Measurements from ENCODE around the gene S100A2. TPM values are rescaled to one million over a fixed set of nuclear protein-coding genes. Genes with fewer than 3 reads are reported as not detected.

S100A2 gene
- 24.8 and 25.6 TPM in 2 replicates for total RNA-seq

DNA sequence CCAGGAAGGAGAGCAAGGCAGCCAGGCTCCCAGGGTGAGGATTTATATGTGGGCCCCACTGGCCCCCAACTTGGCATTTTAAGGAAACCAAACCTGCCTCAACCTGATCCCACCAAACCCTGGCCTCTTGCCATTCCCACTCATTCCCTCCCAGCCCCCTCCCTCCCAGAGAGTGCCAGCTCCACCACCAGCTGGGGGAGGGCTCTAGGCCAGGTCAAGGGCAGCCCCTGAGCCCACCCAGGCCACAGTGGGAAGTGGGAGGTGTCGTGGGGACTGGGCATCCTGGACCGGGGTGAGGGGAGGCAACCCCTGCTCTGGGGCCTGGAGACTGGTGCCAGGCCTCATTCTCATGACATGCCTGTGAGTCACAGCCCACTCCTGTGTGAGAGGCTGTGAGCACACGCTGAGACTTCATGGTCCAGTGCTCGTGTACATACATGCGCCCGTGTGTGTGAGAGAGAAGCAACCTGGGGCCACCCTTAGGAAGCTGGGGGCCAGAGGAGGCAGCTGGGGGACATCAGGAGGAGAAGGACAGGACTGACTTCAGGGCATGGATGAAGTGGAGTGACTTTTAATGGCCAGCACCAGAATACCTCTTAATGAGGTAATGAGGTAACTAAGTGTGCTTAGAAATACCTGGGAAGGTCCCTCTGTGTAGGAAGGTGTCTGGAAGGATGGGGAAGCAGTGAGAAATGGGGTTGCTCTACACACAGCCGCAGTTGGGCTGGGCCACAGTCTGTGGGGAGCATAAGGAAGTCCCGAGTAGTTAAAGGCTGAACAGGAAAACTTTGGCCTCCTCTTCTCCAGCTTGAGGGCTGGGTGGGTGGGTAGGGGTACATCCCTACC is at the start of gene S100A2:
Gene S100A2, minus strand, starts transcription at position 316 of the 846 bp plus-strand sequence. CDS start 1,967 bp downstream, outside the sequence.
- DNase-seq (ENCODE audit: low read depth), result peak; percentile 88
- peak within 1 kb of the TSS; percentile 36 for H3K4me3 ChIP-seq (ENCODE audit: low read depth, low read length)
- TF ChIP-seq, protein P1, sequence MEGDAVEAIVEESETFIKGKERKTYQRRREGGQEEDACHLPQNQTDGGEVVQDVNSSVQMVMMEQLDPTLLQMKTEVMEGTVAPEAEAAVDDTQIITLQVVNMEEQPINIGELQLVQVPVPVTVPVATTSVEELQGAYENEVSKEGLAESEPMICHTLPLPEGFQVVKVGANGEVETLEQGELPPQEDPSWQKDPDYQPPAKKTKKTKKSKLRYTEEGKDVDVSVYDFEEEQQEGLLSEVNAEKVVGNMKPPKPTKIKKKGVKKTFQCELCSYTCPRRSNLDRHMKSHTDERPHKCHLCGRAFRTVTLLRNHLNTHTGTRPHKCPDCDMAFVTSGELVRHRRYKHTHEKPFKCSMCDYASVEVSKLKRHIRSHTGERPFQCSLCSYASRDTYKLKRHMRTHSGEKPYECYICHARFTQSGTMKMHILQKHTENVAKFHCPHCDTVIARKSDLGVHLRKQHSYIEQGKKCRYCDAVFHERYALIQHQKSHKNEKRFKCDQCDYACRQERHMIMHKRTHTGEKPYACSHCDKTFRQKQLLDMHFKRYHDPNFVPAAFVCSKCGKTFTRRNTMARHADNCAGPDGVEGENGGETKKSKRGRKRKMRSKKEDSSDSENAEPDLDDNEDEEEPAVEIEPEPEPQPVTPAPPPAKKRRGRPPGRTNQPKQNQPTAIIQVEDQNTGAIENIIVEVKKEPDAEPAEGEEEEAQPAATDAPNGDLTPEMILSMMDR (conservative IDR thresholded peaks at IDR 0.05; ENCODE audit: low read depth, low read length), result no peak

DNA sequence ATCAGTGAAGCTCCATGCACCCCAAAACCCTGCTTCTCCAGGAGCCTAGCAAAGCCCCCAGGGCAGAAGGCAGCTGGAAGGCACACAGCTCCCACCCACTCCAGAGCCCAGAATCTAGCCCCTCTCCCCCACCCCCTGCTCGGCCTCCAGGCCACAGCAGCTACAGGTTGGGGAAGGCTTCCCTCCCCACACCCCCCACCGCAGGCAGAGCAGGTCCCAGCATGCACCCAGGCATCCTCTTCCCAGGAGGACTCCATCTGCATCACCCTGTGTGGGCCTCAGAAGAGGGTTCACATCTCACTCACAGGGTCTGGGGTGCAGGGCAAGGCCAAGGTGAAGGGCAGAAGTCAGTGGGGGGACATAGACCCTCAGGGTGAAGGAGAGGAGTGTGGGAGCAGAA is 49.8 kb upstream of the S100A2 start:
- DNase-seq (ENCODE audit: low read depth), result no peak
- no peak overlapping the region for H3K4me3 ChIP-seq (ENCODE audit: low read depth, low read length)

DNA sequence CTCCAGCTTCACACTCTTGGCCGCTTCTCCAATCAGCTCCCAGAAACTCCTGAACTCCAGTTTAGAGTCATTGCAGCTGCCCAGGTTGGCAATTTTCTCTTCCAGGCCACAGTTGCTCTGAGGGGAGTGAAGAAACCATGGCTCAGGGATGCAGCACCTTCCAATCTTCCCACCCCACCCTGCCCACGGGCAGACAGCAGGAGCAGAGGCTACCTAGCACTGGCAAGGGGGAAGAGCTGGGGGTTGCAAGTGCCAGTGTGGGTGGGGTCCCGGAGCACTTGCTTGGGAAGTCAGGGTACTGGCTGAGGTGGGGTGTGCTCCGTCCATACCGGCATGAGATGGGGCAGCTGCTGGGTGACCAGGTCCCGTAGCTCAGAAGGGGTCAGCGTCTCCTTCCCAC is 49.3 kb upstream of the S100A2 start:
- no peak for DNase-seq (ENCODE audit: low read depth)
- no peak overlapping the region for H3K4me3 ChIP-seq (ENCODE audit: low read depth, low read length)
- TF ChIP-seq, protein P1 (conservative IDR thresholded peaks at IDR 0.05; ENCODE audit: low read depth, low read length), result no peak

More for the DNA sequence above, 49.8 kb upstream of the S100A2 start:
- TF ChIP-seq, protein P1 (conservative IDR thresholded peaks at IDR 0.05; ENCODE audit: low read depth, low read length), result no peak

DNA sequence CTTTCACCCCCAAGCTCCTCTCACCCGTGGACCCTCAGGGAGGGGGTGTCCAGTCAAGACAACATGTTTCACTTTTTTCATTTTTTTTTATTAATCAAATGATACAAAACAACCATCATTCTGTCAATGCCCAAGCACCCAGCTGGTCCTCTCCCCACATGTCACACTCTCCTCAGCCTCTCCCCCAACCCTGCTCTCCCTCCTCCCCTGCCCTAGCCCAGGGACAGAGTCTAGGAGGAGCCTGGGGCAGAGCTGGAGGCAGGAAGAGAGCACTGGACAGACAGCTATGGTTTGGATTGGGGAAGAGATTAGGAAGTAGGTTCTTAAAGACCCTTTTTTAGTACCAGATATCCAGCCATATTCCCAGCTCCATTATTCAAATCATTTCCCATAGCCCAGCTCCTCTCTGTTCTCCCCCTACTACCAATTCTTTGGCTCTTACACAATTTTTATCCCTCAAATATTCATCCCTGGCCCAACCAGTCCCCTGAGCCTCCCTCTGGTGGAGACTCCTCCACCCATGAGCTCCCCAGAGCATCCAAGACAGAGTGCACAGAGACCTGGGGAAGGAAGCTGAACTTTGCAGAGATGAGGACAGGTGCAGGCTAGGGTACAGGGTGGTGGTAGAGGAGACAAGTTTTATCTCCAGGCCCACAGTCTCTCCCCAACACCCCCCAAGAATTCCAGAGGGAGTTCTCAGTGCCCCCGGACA is 48.7 kb upstream of the S100A2 start:
- TF ChIP-seq, protein P1 (conservative IDR thresholded peaks at IDR 0.05; ENCODE audit: low read depth, low read length), result peak; percentile 23
- H3K4me3 ChIP-seq (ENCODE audit: low read depth, low read length), result no peak overlapping the region
- no peak for DNase-seq (ENCODE audit: low read depth)

DNA sequence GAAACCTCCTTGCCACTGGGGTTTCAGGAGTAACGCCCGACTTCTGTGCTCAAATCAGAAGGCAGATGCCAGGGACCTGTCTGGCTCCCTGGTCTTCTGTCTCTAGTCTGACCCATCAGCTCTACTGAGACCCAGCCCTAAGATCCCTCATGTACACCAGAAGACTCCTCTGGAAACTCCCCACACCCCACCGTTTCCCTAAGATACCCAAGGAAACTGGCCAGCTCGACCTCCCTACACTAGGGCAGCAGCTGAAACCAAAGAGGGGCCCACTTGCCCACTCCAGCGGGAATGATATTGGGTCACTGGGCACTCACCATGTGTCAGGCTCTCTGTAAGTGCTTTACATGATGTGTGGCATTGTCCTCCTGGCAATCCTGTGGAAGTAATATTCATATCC is 47.8 kb upstream of the S100A2 start:
- no peak for DNase-seq (ENCODE audit: low read depth)
- H3K4me3 ChIP-seq (ENCODE audit: low read depth, low read length), result peak overlapping the region; percentile 99
- TF ChIP-seq, protein P1 (conservative IDR thresholded peaks at IDR 0.05; ENCODE audit: low read depth, low read length), result no peak

DNA sequence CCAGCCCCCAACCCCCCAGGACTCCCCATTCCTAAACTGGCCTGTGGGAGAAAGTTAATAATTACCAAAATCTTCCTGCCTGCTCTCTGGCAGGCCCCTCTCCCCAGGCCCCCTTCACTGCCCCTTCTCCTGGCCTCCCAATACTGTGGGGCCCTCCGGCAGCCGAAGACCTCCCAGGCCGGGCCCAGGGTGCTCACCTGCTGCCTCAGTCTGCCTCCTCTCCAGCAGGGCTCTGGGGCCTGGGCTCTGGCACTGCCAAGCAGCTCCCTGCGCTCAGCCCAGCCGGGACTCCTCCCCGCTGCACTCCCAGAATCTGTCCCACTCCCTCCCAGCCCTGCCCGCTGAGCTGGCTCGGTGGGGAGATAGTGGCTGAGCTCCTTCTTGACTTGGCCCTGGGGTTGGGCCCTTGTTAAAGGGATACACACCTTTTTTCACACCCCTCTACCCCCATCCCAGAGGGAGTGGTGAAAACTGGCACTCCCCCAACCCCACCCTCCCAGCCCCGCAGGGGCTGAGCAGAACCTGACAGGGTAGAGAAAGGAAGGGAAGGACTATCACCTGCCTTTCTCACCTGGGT is 47.2 kb upstream of the S100A2 start, which contains the start of gene S100A16:
Gene S100A16, minus strand, starts transcription at position 383 of the 577 bp plus-strand sequence. CDS start 4,986 bp downstream, outside the sequence.
- peak within 1 kb of the TSS; percentile 99 for H3K4me3 ChIP-seq (ENCODE audit: low read depth, low read length)
- TF ChIP-seq, protein P1 (conservative IDR thresholded peaks at IDR 0.05; ENCODE audit: low read depth, low read length), result no peak
- DNase-seq (ENCODE audit: low read depth), result no peak
